GM19351 (cell line): ENCODE results near the gene LCOR.
"Not testable (repeated sequence)": the region's sequence is repeated elsewhere in the genome, so short reads cannot be mapped to it uniquely, and the experiment has no call there.

Source experiments
- ATAC-seq: cut with Tn5 transposase; IDR thresholded peaks from one replicate; pipeline ENCODE4 v1.9.1; 2021; ENCODE audit warnings: mild to moderate bottlenecking, moderate library complexity; ENCODE audit not compliant: unreplicated experiment

The LCOR gene

GRCh38 chr10:97028832-97029178 lies 196.7 kb downstream of the LCOR start:
- ATAC-seq: no peak

GRCh38 chr10:97029271-97029670 lies 197.2 kb downstream of the LCOR start:
- ATAC-seq: no peak

- no peak for ATAC-seq
Measured at GRCh38 chr10:97030894-97031293, 198.8 kb downstream of the LCOR start.

GRCh38 chr10:97031459-97031858 lies 199.4 kb downstream of the LCOR start:
- no peak for ATAC-seq

- no peak for ATAC-seq
Measured at GRCh38 chr10:97032624-97033023, 200.5 kb downstream of the LCOR start.

GRCh38 chr10:97033841-97034240 lies 201.7 kb downstream of the LCOR start:
- not testable (repeated sequence) for ATAC-seq

GRCh38 chr10:97034301-97034700 lies 202.2 kb downstream of the LCOR start:
- ATAC-seq: no peak

GRCh38 chr10:97034958-97035769 lies 203.1 kb downstream of the LCOR start:
- no peak for ATAC-seq

GRCh38 chr10:97037365-97038361 lies 205.6 kb downstream of the LCOR start:
- ATAC-seq: peak; percentile 88

- no peak for ATAC-seq
Measured at GRCh38 chr10:97038688-97039087, 206.6 kb downstream of the LCOR start.

GRCh38 chr10:97039538-97040247 lies 207.6 kb downstream of the LCOR start:
- no peak for ATAC-seq

- no peak for ATAC-seq
Measured at GRCh38 chr10:97040248-97040584, 208.1 kb downstream of the LCOR start.

- no peak for ATAC-seq
Measured at GRCh38 chr10:97040706-97041105, 208.6 kb downstream of the LCOR start.

GRCh38 chr10:97042081-97042480 lies 210.0 kb downstream of the LCOR start:
- ATAC-seq: no peak

GRCh38 chr10:97042716-97043562 lies 210.8 kb downstream of the LCOR start:
- ATAC-seq: no peak

GRCh38 chr10:97043563-97043855 lies 211.4 kb downstream of the LCOR start:
- no peak for ATAC-seq
